ENCODE results near the gene CDK16. TPM values are rescaled to one million over a fixed set of nuclear protein-coding genes. Genes with fewer than 3 reads are reported as not detected.

The CDK16 gene
- total and polyA plus RNA-seq, 2 of the 13 experiments (the other 11 are each of a cell fraction or from before 2014, with no cell fraction given) = 64.5 to 225 TPM

- Histone ChIP-seq H3K4me2 (ENCODE audit: low read depth, low read length) (no peak overlapping the region), H3K4me1 (ENCODE audit: insufficient read depth, low read length) (peaks cover 20% of the 10 kb centered on the region), H2AFZ (ENCODE audit: low read length) (no peak overlapping the region), H3K27ac (ENCODE audit: extremely low read length, insufficient read depth, low read length) (no peak overlapping the region), H3K4me3 (replicated peaks in 1 of 3; ENCODE audit: insufficient read depth in 1 of 3, low read depth in 2 of 3, low read length in 3 of 3) (no peak overlapping the region), H3K9me3 (ENCODE audit: low read length) (no peaks in the 10 kb centered on the region), H4K20me1 (ENCODE audit: insufficient read depth, low read length) (peaks cover 24% of the 10 kb centered on the region), H3K27me3 (ENCODE audit: control insufficient read depth in 1 of 2, insufficient read depth in 2 of 2, low read length in 2 of 2) (no peaks in the 10 kb centered on the region), H3K79me2 (ENCODE audit: insufficient read depth, low read length) (peaks cover 35% of the 10 kb centered on the region), H3K36me3 (replicated peaks in 1 of 2; ENCODE audit: control insufficient read depth in 1 of 2, insufficient read depth in 2 of 2, low read length in 2 of 2) (peaks cover 11 to 39% of the 10 kb centered on the region in 2 experiments; a peak in 4 of 5 replicates), H3K9ac (ENCODE audit: insufficient read depth, low read depth, low read length) (no peak overlapping the region)
- FAIRE-seq = no peak
- ChIA-PET POLR2A (interaction anchor here (6.2 kb wide), 1 partner anchor 9 kb away, joined by 69 read pairs; the partner anchor contains the start of gene USP11), CTCF (ENCODE audit: low intra/inter-chr PET ratio, low total read pairs) (no interaction called here)
- in situ Hi-C loops (cut with HindIII; ENCODE audit: extremely low pct_ligation_motif_present, low pct_unique_long_range_greater_than_20kb) (no loop called here), intact Hi-C loops (cut with micrococcal nuclease; ENCODE audit: unreplicated experiment) (loop anchor here (2.0 kb wide), 1 partner anchor 64 kb away; no protein-coding TSS in a partner anchor)
- BruUV-seq (replicated peaks) = no TSS peak
- no peak for ATAC-seq
- DNase-seq (ENCODE audit: low spot score) = no peak
- WGBS (ENCODE audit: low lambda C conversion rate) = no CpG with 5 or more reads among the region's 10 CpGs
- TF ChIP-seq ZKSCAN5 (CRISPR knock-in tag; IDR thresholded peaks at IDR 0.05) = no peak
- no peak for TF ChIP-seq SP4 (CRISPR knock-in tag; IDR thresholded peaks at IDR 0.05)
- TF ChIP-seq, protein P1, sequence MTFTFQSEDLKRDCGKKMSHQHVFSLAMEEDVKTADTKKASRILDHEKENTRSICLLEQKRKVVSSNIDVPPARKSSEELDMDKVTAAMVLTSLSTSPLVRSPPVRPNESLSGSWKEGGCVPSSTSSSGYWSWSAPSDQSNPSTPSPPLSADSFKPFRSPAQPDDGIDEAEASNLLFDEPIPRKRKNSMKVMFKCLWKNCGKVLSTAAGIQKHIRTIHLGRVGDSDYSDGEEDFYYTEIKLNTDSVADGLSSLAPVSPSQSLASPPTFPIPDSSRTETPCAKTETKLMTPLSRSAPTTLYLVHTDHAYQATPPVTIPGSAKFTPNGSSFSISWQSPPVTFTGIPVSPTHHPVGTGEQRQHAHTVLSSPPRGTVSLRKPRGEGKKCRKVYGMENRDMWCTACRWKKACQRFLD (CRISPR knock-in tag; IDR thresholded peaks at IDR 0.05; ENCODE audit: borderline replicate concordance) = no peak
- TF ChIP-seq, protein P2, sequence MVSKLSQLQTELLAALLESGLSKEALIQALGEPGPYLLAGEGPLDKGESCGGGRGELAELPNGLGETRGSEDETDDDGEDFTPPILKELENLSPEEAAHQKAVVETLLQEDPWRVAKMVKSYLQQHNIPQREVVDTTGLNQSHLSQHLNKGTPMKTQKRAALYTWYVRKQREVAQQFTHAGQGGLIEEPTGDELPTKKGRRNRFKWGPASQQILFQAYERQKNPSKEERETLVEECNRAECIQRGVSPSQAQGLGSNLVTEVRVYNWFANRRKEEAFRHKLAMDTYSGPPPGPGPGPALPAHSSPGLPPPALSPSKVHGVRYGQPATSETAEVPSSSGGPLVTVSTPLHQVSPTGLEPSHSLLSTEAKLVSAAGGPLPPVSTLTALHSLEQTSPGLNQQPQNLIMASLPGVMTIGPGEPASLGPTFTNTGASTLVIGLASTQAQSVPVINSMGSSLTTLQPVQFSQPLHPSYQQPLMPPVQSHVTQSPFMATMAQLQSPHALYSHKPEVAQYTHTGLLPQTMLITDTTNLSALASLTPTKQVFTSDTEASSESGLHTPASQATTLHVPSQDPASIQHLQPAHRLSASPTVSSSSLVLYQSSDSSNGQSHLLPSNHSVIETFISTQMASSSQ (IDR thresholded peaks at IDR 0.05; ENCODE audit: low read depth) = no peak
- TF ChIP-seq, protein P2 (CRISPR knock-in tag; IDR thresholded peaks at IDR 0.05; ENCODE audit: borderline replicate concordance) = no peak
- no peak for TF ChIP-seq MAFK (conservative IDR thresholded peaks at IDR 0.05 in 1 of 2, IDR thresholded peaks at IDR 0.05 in 1 of 2; ENCODE audit: low read length in 2 of 2)
- TF ChIP-seq TGIF2 (CRISPR knock-in tag; IDR thresholded peaks at IDR 0.05) = no peak
- TF ChIP-seq SOX13 (IDR thresholded peaks at IDR 0.05) = no peak
- TF ChIP-seq SOX13 (CRISPR knock-in tag; conservative IDR thresholded peaks at IDR 0.05 in 1 of 2, IDR thresholded peaks at IDR 0.05 in 1 of 2) = no peak
- TF ChIP-seq, protein P3, sequence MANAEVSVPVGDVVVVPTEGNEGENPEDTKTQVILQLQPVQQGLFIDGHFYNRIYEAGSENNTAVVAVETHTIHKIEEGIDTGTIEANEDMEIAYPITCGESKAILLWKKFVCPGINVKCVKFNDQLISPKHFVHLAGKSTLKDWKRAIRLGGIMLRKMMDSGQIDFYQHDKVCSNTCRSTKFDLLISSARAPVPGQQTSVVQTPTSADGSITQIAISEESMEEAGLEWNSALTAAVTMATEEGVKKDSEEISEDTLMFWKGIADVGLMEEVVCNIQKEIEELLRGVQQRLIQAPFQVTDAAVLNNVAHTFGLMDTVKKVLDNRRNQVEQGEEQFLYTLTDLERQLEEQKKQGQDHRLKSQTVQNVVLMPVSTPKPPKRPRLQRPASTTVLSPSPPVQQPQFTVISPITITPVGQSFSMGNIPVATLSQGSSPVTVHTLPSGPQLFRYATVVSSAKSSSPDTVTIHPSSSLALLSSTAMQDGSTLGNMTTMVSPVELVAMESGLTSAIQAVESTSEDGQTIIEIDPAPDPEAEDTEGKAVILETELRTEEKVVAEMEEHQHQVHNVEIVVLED (CRISPR knock-in tag; IDR thresholded peaks at IDR 0.05; ENCODE audit: borderline replicate concordance) = no peak
- no peak for TF ChIP-seq JUN (CRISPR knock-in tag; IDR thresholded peaks at IDR 0.05)
- TF ChIP-seq BRF2 (CRISPR knock-in tag; IDR thresholded peaks at IDR 0.05) = no peak
- no peak for TF ChIP-seq TOE1 (CRISPR knock-in tag; IDR thresholded peaks at IDR 0.05)
- TF ChIP-seq ZSCAN31 (CRISPR knock-in tag; IDR thresholded peaks at IDR 0.05; ENCODE audit: low read depth) = no peak
- TF ChIP-seq ZFAT (CRISPR knock-in tag; conservative IDR thresholded peaks at IDR 0.05) = no peak
Measured at GRCh38 chrX:47222751-47223350, 4.4 kb downstream of the CDK16 start.

Measured in HepG2 (cell line).